GM12874 (cell line): ENCODE measurements around the gene FNDC3B.

Experiments
- CTCF ChIP-seq: IDR thresholded peaks from 2 replicates; pipeline ENCODE4 v1.5.1; 2011; ENCODE audit warnings: low read depth, mild to moderate bottlenecking, control low read depth, low read length, moderate library complexity; ENCODE audit not compliant: insufficient read depth

The FNDC3B gene

GRCh38 chr3:172102883-172103310 is 63.5 kb downstream of the FNDC3B start:
- TF ChIP-seq CTCF = no peak

GRCh38 chr3:172103724-172104123 is 64.3 kb downstream of the FNDC3B start:
- TF ChIP-seq CTCF = no peak

- TF ChIP-seq CTCF = no peak
These were observed 65.2 kb downstream of the FNDC3B start for GRCh38 chr3:172104471-172105072.

GRCh38 chr3:172106037-172106954 is 66.9 kb downstream of the FNDC3B start:
- no peak for TF ChIP-seq CTCF

- TF ChIP-seq CTCF = no peak
These were observed 67.6 kb downstream of the FNDC3B start for GRCh38 chr3:172106989-172107388.

GRCh38 chr3:172107403-172107802 is 68.0 kb downstream of the FNDC3B start:
- peak; percentile 23; the same call in 1 of the 2 replicates for TF ChIP-seq CTCF

GRCh38 chr3:172110127-172110779 is 70.9 kb downstream of the FNDC3B start:
- TF ChIP-seq CTCF = no peak
